NK-92 (cell line): ENCODE measurements around the gene LAPTM4A.
"Not testable (repeated sequence)": the region's sequence is repeated elsewhere in the genome, so short reads cannot be mapped to it uniquely, and the experiment has no call there.

Source experiments
- DNase-seq: peaks from one replicate; lab custom pipeline; 2025; ENCODE audit not compliant: unreplicated experiment; lab: John Stamatoyannopoulos, UW

The LAPTM4A gene

GRCh38 chr2:20077411-20077940 is 26.0 kb upstream of the LAPTM4A start:
- no peak for DNase-seq

DNA sequence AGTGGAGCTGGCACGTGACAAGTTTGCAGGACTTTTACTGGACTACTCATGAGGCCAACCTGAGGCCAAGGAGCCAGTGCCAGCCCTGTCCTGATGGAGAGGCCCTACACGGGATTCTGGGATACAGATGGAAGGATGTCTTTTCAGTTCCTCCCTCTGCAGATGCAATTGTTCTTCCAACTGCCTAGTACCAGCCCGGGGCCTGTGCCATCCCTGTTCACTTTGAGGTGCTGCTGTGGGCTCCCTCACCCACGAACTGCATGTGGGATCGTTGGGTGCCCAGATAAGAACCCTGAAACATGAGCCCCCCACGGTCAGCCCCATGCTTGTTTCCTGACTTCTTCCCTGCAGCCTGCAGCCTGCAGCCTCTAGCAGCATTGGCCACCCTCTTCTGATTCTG is 25.3 kb upstream of the LAPTM4A start:
- DNase-seq: no peak

DNA sequence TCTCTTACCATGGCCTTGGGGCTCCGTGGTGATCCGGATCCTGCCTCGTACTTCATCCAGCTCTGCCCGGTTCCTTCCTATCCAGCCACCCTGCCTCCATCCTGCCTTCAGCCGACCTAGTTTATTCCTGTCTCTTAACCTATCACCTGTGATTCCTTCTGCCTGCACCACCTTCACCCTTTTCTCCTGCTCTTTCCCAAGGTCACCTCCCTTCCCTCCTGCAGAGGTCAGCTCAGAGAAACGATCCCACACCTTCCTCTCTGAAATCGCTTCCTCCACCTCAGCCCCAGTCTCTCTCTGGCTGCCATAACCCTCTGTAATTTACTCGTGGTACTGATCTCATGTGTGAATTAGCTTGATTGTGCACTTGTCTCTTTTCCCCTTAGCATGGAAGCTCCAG is 23.5 kb upstream of the LAPTM4A start:
- no peak for DNase-seq

DNA sequence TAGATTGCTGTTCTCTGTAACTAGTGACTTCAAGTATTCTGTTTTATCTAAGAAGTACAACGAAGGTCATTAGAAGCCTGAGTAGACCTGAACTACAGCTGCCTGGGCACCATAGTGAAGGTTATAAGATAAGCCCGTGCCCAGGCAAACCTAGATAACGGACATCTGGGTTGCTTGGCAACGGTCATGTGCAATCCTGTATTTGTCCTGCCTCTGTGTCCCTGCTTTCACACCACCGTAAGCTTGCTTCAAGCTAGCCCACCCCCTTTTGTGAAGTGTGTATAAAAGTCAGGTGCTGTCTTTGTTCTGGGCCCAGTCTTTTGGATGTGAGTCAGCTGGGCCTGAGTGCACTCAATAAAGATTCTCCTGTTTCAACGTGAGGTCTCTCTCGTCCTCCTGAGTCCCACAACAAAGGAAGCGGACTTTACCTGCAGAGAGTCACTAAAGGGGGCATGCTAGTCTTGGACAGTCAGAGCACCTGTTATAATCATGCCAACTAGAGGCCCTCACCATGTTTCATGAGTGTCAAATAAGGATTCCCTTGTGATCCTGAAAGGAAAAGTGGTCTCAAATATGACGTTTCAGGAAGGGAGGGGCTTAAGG is 22.7 kb upstream of the LAPTM4A start:
- not testable (repeated sequence) for DNase-seq

DNA sequence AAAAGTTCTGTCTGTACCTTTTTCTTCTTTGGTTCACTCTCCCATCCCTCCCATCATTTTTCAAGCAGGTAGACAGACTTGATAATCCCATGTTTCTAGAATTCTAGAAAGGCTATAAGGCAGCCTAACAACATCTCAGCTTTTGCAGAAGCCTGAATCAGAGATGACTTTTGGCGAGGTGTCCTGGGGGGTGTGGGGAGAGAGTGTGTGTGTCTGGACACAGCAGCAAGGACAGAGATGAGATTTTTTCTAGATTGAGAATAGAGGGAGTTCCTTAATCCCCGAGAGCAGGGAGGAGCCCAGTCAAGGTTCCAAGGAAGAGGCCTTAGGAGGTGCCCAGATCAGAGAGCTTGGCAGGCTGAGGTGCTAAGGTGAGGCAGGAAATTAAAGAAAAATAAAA is 22.0 kb upstream of the LAPTM4A start:
- no peak for DNase-seq

DNA sequence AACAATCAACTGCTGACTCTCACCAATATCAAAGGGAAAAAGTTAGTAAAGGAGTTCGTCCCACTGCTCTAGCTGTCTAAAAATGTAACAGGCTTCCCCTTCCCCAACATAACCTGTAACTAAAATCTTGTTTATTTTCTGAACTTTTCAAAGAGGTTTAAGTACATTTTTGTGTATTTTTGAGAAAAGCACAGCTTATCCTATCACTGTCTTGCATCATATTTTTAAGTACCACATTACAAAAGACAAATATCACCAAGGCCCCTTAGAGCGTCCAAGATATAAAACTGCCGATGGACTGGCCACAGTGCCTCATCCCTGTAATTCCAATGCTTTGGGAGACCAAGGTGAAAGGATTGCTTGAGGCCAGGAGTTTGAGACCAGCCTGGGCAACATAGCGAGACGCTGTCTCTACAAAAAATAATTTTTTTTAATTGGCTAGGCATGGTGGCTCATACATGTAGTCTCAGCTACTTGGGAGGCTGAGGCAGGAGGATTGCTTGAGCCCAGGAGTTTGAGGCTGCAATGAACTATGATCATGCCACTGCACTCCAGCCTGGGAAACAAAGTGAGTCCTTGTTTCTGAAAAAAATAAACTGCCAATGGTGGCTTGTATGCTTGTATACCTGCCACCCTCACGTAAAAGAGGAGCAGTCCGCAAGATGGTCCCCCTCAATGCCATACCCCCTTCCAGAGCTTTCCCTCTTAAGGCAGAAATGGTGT is 21.2 kb upstream of the LAPTM4A start:
- no peak for DNase-seq

GRCh38 chr2:20071397-20072383 is 20.3 kb upstream of the LAPTM4A start:
- no peak for DNase-seq

DNA sequence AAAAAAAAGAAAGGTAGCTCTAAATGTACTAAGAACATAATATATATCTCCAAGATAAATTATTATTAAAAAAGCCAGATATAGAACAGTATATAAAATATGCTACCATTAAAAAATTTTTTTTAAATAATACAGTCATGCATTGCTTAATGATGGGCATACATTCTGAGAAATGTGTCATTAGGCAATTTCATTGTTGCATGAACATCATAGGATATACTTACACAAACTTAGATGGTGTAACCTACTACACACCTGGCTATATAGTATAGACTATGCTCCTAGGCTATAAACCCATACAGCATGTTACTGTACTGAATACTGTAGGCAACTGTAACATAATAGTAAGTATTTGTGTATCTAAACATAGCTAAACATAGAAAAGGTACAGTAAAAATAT is 18.3 kb upstream of the LAPTM4A start:
- DNase-seq: no peak

GRCh38 chr2:20067992-20068584 is 16.7 kb upstream of the LAPTM4A start:
- no peak for DNase-seq

DNA sequence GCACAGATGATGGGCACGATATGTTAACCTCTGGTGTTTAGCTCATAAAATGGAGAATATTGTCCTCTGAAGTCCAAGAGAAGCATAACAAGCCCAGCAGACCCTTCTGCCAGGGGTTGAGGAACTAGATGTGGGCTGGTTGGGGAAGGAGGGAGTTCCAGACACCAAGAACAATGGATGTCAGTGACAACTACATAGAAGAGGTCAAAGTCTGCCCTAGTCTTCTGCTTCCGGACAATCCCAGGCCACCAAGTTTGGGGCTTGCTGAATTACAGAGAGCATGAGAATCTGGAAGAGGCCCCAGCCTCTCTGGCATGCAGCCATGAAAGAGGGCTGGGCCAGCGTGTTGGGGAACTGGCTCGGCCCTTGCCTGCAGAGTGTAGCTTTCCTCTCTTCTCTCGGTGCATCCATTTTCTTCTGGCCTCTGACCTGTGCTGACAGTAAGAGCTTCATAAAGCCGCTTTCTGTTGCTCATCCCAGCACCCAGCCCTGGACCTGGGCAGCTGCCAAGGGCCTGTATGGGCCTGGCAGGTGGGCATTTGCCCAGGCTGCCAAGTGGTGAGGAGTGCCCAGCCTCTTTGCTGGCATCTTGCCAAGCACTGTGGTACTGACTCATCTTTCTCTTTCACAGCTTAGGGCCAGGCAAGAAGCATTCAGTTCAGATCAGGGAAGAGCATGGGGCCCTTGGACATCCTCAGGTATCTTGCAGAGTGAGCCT is 14.6 kb upstream of the LAPTM4A start:
- DNase-seq: no peak

- no peak for DNase-seq
These were observed 13.4 kb upstream of the LAPTM4A start for GRCh38 chr2:20064841-20065240.

DNA sequence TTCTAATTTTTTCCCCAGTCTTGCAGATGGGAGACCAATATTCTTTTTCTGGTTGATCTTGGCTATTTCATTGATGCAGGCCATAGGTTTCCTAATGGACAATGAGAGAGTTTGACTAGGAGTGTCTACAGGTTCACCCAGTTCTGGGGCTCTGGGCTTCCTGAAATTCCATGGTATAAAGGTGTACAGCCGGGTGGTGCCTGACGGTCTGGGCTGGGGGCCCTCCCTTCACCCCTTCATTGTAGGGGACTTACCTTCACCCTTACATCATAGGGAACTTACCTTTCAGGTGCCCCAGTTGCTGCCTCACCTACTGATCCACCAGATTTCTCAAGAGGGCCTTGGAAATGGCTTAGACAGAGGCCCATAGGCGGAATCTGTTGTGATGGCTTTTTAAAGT is 13.0 kb upstream of the LAPTM4A start:
- DNase-seq: no peak

- DNase-seq: no peak
These were observed 11.5 kb upstream of the LAPTM4A start for GRCh38 chr2:20062615-20063545.

- no peak for DNase-seq
These were observed 10.5 kb upstream of the LAPTM4A start for GRCh38 chr2:20061940-20062339.

DNA sequence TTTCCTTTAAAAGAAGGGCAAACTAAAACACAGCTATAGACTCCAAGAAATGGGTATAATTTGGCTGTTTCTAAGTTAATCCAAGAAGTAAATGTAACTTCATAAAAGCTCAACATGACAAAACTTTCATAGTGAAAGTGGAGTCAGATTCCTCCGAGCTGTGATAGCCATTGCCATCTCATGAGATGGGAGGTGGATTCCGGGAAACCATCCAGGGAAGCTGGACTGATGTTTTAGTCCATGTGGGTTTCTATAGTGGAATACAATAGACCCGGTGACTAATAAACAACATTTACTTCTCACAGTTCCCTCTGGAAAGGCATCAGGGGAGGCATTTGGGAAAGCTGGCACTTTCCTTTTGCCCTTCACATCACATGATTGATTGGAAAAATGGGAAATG is 10.0 kb upstream of the LAPTM4A start:
- DNase-seq: no peak

- no peak for DNase-seq
These were observed 8.7 kb upstream of the LAPTM4A start for GRCh38 chr2:20060106-20060505.

DNA sequence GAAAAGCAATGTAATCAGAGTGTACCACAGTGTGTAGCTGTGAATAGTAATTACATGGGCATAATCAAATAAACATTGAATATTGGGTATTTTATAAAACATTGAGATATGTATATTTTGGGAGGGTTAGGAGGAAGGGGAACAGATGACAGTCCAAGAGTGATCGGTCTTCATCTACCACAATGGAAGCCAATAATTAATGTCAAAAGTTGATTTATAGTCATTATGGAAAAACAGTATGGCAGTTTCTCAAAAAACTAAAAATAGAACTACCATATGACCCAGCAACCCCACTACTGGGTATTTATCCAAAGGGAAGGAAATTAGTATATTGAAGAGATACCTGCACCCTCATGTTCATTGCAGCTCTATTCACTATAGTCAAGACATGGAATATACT is 5.8 kb upstream of the LAPTM4A start:
- no peak for DNase-seq

GRCh38 chr2:20054931-20055330 is 3.5 kb upstream of the LAPTM4A start:
- no peak for DNase-seq

DNA sequence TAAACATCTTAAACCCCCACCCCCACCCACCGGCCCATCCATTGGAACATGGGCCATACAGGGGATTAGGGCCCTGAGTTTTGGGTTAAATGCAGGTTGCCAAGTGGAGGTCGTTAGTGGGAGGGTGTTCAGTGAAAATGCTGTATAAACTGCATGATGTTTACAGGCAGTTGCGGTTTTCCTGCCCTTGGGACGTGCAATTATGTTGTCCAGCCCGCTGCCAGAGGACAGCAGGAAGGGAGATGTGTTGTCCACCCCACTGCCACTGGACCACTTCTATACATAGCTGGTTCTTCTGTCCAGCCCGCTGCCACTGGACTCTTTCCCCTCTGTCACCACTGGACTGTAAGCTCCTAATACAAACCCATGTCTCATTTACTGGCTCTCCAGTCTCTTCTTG is 2.7 kb upstream of the LAPTM4A start:
- DNase-seq: no peak
